Mesenteric fat pad (tissue), 1 donor: ENCODE results near the gene IZUMO1. TPM values are rescaled to one million over a fixed set of nuclear protein-coding genes. Genes with fewer than 3 reads are reported as not detected.
"Not testable (repeated sequence)": the region's sequence is repeated elsewhere in the genome, so short reads cannot be mapped to it uniquely, and the experiment has no call there.

Experiments
- DNase-seq: peaks from one replicate; pipeline ENCODE4 v3.0.0-alpha.2; 2020; ENCODE audit warnings: low spot score
- total RNA-seq: library from RNA; stranded (reverse); fragmentation: NEBNext Ultra II Directional; extraction: Animal tissue kit (Norgen Biotek cat#: 25700); gene quantifications from one replicate; pipeline ENCODE4 v1.2.1, GENCODE V29; 2021
- donor health status: DM: yes; HTN: yes; CAD: no.

IZUMO1 gene
- total RNA-seq, 1 donor from 2014 or later: 2.0 TPM

GRCh38 chr19:48738557-48739403 lies 7.9 kb downstream of the IZUMO1 start:
- peak; percentile 95 for DNase-seq

DNA sequence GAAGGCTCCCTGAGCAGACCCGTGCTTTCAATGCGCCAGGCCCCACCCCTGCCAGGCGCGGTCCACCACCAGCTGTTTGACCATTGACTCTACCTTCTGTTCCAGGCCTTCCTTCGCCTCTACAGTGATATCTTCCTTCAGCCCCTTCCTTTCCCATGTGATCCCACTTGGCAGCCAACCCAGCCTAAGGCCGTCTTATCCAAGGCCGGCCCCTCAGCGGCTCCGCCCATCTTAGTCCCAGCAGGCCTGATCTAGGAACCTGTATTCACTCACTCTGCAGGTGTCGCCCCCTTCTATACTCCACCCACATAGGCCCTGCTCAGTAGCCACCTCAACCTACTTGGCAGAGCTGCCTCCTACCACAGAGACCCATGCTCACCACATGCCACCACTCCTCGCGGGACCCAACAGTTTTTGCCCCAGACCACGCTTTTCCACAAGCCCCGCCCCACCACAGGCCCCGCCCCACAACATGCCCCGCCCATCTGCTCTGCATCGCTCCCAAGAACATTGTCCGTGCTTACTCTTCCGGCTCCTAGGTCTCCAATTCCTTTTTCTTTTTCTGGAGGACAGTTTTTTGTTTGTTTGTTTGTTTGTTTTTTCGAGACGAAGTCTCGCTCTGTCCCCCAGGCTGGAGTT lies 9.2 kb downstream of the IZUMO1 start:
- DNase-seq: no peak

GRCh38 chr19:48735031-48735615 lies 11.6 kb downstream of the IZUMO1 start:
- DNase-seq: no peak

- DNase-seq: no peak
These were observed 12.1 kb downstream of the IZUMO1 start for GRCh38 chr19:48734625-48735024.

DNA sequence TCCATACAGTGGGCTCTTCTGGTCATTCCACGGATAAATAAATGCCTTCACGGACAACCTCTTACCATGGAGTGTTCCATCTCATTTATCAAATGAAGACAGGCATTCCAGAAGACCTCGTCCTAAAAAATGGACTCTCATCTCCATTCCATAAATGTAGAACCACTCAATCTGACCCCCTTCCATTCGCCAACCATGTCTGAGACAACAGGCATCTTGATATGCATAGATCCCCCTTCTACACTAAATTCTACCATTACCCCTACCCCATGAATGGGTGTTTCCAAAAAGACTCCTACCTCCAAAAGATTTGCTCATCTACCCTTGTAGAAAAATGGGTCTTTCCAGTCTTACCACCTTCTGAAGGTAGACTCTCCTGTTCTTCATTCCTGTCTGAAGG lies 15.3 kb downstream of the IZUMO1 start:
- no peak for DNase-seq

DNA sequence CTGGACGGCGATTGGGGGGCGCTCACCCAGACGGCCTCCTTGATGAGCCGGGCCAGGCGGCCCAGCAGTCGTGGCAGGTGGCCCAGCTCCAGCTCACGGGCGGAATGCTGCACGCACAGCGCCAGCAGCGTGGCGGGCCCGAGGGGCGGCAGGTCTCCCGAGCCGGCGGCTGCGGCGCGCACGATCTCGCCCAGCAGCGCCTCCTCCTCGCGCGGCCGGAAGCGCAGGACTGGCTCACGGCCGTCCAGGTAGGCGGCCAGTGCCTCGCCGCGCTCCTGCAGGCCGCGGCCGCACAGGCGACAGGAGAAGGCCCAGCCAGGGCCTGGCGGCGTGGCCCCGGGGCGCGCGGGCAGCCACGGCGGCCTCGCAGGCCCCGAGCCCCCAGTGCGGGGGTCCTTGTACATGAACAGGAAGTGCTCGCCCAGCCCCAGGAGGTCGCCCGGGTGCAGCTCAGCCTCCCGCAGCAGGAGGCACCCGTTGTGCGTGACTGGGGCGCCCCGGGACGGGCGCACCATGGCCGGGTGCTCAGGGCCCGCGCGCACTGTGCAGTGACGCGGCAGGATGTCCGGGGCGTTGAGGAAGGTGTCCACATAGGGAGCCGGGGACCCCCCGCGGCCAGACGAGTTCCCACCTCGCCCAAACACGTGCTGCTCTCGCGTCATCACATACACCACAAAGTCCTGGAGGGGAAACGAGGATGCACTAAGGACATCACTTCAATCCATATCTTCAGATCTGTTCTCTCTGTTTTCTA lies 17.6 kb downstream of the IZUMO1 start:
- DNase-seq: no peak

DNA sequence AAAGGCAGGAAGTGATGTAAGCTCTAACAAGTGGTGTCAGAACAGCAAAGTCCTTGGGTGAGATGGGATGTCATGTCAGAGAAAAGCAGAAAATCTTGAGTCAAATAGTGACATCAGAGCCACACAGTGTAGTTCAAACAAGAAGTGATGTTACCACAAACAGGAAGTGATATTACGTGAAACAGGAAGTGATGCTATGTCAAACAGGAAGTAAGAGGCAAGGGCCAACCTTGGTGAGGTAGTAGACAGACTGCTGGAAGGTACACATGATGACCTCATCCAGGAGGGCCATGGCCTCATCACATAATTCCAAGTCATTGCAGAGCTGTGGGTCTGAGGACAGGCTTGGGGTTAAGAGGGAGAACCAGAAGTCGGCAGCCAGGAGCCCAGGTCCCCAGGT lies 20.2 kb downstream of the IZUMO1 start:
- DNase-seq: no peak

GRCh38 chr19:48724796-48725753 lies 21.6 kb downstream of the IZUMO1 start:
- DNase-seq: no peak

DNA sequence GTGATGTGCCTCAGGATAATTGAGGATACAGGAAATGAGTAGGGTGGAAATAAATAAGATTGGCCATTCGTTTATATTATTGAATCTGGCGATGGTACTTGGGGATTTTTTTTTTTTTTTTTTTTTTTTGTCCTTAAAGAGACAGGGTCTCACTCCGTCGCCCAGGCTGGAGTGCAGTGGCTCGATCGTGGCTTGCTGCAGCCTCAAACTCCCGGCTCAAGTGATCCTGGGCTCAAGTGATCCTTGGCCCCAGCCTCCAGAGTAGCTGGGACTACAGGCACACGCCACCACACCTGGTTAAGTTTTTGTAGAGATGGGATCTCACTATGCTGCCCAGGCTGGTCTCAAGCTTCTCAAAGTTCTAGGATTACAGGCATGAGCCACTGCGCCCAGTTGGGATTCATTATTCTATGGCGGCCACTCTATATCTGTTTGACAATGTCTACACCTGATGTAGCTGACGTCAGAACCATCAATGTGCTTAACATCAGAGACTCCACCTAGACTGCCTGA lies 24.5 kb downstream of the IZUMO1 start:
- DNase-seq: no peak

DNA sequence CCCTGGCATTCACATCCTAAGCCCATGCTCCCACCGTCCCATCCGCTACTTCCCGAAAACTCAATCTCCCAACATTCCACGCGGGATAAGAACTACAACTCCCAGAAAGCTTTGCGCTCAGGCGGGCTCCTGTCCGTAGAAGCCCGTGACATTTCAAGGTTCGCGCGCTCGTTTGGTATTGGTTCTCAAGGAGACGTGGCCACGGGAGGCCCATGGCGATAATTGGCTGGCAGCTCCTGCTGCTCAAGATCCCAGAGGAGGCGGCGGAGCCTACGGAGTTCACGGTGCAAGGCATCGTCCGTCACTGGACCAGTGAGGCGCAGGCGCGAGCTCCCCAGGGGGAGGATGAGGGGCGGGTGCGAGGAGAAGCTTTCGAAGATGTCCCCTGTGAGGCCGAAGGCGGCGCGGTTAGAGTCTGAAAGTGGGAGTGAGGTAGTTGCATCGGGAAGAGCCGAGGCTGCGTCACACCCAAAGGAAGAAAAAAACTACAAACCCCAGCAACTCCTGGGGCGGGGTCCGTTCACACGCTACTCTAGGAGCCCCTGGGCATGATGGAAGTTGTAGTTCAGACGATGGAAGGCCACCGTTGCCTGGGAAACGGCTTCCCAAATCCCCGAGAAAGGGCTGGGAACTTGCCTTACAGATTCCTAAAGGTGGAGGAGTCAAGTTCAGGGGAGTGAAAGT lies 26.0 kb downstream of the IZUMO1 start:
- peak; percentile 94 for DNase-seq

DNA sequence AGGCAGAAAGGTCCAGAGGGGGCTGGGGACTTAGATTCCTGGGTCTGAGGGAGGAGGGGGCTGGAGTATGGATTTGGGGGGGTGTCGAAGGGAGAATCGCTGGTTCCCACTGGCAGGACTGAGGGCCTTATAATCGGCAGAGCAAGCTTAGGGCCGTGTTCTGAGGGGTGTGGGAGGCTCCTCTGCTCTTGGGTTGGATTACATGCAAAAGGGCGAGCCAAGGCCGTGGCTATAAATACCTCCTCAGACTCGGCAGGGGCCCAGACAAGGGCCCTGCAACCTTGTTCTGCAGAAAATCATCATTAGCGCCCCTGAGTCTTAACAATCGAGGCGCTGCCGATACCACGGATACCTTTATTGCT lies 26.5 kb downstream of the IZUMO1 start:
- DNase-seq: no peak

GRCh38 chr19:48719263-48720171 lies 27.2 kb downstream of the IZUMO1 start, which contains the start of gene MAMSTR:
TSS of gene MAMSTR (minus strand) at chr19:48719725. CDS start at chr19:48719031, 694 bp downstream.
- DNase-seq: no peak

GRCh38 chr19:48718711-48719231 lies 27.9 kb downstream of the IZUMO1 start:
- no peak for DNase-seq

- not testable (repeated sequence) for DNase-seq
These were observed 28.6 kb downstream of the IZUMO1 start for GRCh38 chr19:48718106-48718505.

GRCh38 chr19:48716562-48717291 lies 30.0 kb downstream of the IZUMO1 start:
- DNase-seq: no peak

DNA sequence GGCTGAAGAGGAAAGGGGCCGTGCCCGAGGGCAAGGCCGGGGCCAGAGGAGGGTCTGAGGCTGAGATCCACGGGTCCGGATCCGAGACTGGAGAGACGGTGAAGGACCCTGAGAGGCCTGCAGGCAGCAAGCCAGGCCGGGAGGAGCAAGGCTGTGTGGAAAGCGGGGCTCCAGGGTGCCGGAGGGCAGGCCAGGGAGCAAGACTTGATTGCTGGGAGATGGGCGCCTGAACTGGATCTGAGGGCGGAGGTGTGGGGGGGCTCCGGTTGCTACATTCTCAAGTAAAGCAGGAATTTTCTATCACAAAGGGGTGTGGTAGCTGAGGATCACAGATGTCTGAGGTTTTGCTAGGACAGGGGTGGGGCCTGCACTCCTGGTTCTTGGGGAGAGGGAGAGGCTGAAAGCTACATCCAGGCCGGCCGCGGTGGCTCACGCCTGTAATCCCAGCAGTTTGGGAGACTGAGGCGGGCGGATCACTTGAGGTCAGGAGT lies 31.0 kb downstream of the IZUMO1 start:
- no peak for DNase-seq
